ENCODE data around the gene TALDO1. TPM values are rescaled to one million over a fixed set of nuclear protein-coding genes. Genes with fewer than 3 reads are reported as not detected.

TALDO1 gene
- total RNA-seq, 1 experiment from 2014 or later: 446 TPM

- Histone ChIP-seq H3K79me2 (ENCODE audit: low read depth) (peaks cover 14% of the 10 kb centered on the region), H4K20me1 (ENCODE audit: insufficient read depth) (no peaks in the 10 kb centered on the region), H3K27me3 (ENCODE audit: insufficient read depth, low read depth) (no peaks in the 10 kb centered on the region), H2AFZ (no peak overlapping the region), H3K4me3 (no peak overlapping the region), H3K9me2 (ENCODE audit: insufficient read depth) (no peaks in the 10 kb centered on the region), H3K4me1 (replicated peaks; ENCODE audit: insufficient read depth) (peaks cover 10% of the 10 kb centered on the region; the same call in 1 of the 2 replicates), H3F3A (ENCODE audit: insufficient read depth, low read depth) (peaks cover 14% of the 10 kb centered on the region; the same call in 1 of the 2 replicates), H3K27ac (no peak overlapping the region), H3K36me3 (ENCODE audit: low read depth) (no peaks in the 10 kb centered on the region), H3K9me3 (ENCODE audit: insufficient read depth, low read depth) (no peaks in the 10 kb centered on the region), H3K4me2 (no peak overlapping the region)
- TF ChIP-seq, protein P1, sequence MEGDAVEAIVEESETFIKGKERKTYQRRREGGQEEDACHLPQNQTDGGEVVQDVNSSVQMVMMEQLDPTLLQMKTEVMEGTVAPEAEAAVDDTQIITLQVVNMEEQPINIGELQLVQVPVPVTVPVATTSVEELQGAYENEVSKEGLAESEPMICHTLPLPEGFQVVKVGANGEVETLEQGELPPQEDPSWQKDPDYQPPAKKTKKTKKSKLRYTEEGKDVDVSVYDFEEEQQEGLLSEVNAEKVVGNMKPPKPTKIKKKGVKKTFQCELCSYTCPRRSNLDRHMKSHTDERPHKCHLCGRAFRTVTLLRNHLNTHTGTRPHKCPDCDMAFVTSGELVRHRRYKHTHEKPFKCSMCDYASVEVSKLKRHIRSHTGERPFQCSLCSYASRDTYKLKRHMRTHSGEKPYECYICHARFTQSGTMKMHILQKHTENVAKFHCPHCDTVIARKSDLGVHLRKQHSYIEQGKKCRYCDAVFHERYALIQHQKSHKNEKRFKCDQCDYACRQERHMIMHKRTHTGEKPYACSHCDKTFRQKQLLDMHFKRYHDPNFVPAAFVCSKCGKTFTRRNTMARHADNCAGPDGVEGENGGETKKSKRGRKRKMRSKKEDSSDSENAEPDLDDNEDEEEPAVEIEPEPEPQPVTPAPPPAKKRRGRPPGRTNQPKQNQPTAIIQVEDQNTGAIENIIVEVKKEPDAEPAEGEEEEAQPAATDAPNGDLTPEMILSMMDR (conservative IDR thresholded peaks at IDR 0.05): no peak
- TF ChIP-seq EZH2 (IDR thresholded peaks at IDR 0.05; ENCODE audit: low read depth): no peak
- ChIA-PET POLR2A (ENCODE audit: unreplicated experiment) (interaction anchor here (0.6 kb wide), 2 partner anchors 74 to 127 kb away, joined by 3 to 6 read pairs; partner anchors contain the start of genes GATD1 and PHRF1), CTCF (no interaction called here)
- BruUV-seq (replicated peaks): no TSS peak
- peak in 1 of 2 experiments; percentile 67 for DNase-seq
- intact Hi-C loops (cut with micrococcal nuclease; ENCODE audit: unreplicated experiment): no loop called here
Observed at GRCh38 chr11:702462-703461, 44.5 kb upstream of the TALDO1 start.

DNA sequence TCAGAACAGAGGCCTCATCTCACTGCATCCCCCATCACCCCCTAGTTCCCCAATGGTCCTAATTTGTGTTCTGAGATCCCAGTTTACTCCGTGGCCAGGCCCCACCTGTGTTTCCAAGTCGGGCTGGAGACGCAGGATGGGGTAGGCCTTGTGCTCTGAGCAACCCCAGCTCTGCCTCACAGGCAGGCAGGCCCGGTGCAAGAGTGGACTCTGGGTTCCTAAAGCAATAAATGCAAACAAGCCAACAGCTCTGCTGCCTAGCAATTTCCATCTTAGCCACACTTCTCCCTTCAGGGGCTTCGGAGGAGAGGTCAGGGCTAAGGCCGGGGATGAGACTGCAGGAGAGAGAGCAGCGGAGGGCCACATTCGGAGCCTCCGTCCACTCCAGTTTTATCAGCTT, 43.8 kb upstream of the TALDO1 start:
- peaks cover 15% of the 10 kb centered on the region for H3K79me2 ChIP-seq (ENCODE audit: low read depth)
- BruUV-seq (replicated peaks): no TSS peak
- H3K27ac ChIP-seq: no peak overlapping the region
- H4K20me1 ChIP-seq (ENCODE audit: insufficient read depth): no peaks in the 10 kb centered on the region; the same call in 1 of the 2 replicates
- no peak for TF ChIP-seq EZH2 (IDR thresholded peaks at IDR 0.05; ENCODE audit: low read depth)
- TF ChIP-seq, protein P1 (conservative IDR thresholded peaks at IDR 0.05): no peak
- CTCF ChIA-PET: no interaction called here
- POLR2A ChIA-PET (ENCODE audit: unreplicated experiment): interaction anchor here (0.6 kb wide), 1 partner anchor 128 kb away, joined by 6 read pairs; the partner anchor contains the start of gene PHRF1
- peaks cover 14% of the 10 kb centered on the region; the same call in 1 of the 2 replicates for H3F3A ChIP-seq (ENCODE audit: insufficient read depth, low read depth)
- no peaks in the 10 kb centered on the region for H3K36me3 ChIP-seq (ENCODE audit: low read depth)
- no peaks in the 10 kb centered on the region for H3K9me2 ChIP-seq (ENCODE audit: insufficient read depth)
- intact Hi-C loops (cut with micrococcal nuclease; ENCODE audit: unreplicated experiment): no loop called here
- H3K9me3 ChIP-seq (ENCODE audit: insufficient read depth, low read depth): no peaks in the 10 kb centered on the region
- H3K4me2 ChIP-seq: no peak overlapping the region
- H2AFZ ChIP-seq: no peak overlapping the region
- no peak overlapping the region for H3K4me3 ChIP-seq
- no peaks in the 10 kb centered on the region for H3K27me3 ChIP-seq (ENCODE audit: insufficient read depth, low read depth)
- H3K4me1 ChIP-seq (replicated peaks; ENCODE audit: insufficient read depth): peaks cover 16% of the 10 kb centered on the region
- DNase-seq: no peak

GRCh38 chr11:704228-704674, 43.0 kb upstream of the TALDO1 start:
- H3F3A ChIP-seq (ENCODE audit: insufficient read depth, low read depth): peaks cover 14% of the 10 kb centered on the region; the same call in 1 of the 2 replicates
- POLR2A ChIA-PET (ENCODE audit: unreplicated experiment): interaction anchor here (0.6 to 1.0 kb wide), 2 partner anchors 8 to 140 kb away, joined by 5 to 7 read pairs; partner anchors contain the start of gene TMEM80
- no peaks in the 10 kb centered on the region for H3K9me3 ChIP-seq (ENCODE audit: insufficient read depth, low read depth)
- H3K4me2 ChIP-seq: peak overlapping the region; percentile 93
- peak overlapping the region; percentile 84; the same call in 1 of the 2 replicates for H3K4me3 ChIP-seq
- H3K27me3 ChIP-seq (ENCODE audit: insufficient read depth, low read depth): no peaks in the 10 kb centered on the region
- H4K20me1 ChIP-seq (ENCODE audit: insufficient read depth): no peaks in the 10 kb centered on the region; the same call in 1 of the 2 replicates
- TF ChIP-seq, protein P1 (conservative IDR thresholded peaks at IDR 0.05): no peak
- no peak for TF ChIP-seq EZH2 (IDR thresholded peaks at IDR 0.05; ENCODE audit: low read depth)
- CTCF ChIA-PET: no interaction called here
- intact Hi-C loops (cut with micrococcal nuclease; ENCODE audit: unreplicated experiment): no loop called here
- BruUV-seq (replicated peaks): no TSS peak
- H3K27ac ChIP-seq: peak overlapping the region; percentile 55
- peaks cover 19% of the 10 kb centered on the region for H3K79me2 ChIP-seq (ENCODE audit: low read depth)
- no peaks in the 10 kb centered on the region for H3K36me3 ChIP-seq (ENCODE audit: low read depth)
- no peak for DNase-seq
- peaks cover 17% of the 10 kb centered on the region for H3K4me1 ChIP-seq (replicated peaks; ENCODE audit: insufficient read depth)
- H3K9me2 ChIP-seq (ENCODE audit: insufficient read depth): no peaks in the 10 kb centered on the region
- H2AFZ ChIP-seq: no peak overlapping the region

Data from PC-9 (cell line).